ENCODE results near the gene ATP6AP2.

Gene ATP6AP2

GRCh38 chrX:40632199-40632598 lies 51.4 kb downstream of the ATP6AP2 start:
- DNase-seq (ENCODE audit: low read depth in 1 of 2, low spot score in 1 of 2), result no peak

- DNase-seq (ENCODE audit: low read depth in 1 of 2, low spot score in 1 of 2), result no peak
Observed at GRCh38 chrX:40637687-40638086, 56.9 kb downstream of the ATP6AP2 start.

GRCh38 chrX:40644176-40644575 lies 63.4 kb downstream of the ATP6AP2 start:
- DNase-seq (ENCODE audit: low read depth in 1 of 2, low spot score in 1 of 2), result no peak

GRCh38 chrX:40644821-40645358 lies 64.1 kb downstream of the ATP6AP2 start:
- DNase-seq (ENCODE audit: low read depth in 1 of 2, low spot score in 1 of 2), result peak in 1 of 2 donors; percentile 21

- DNase-seq (ENCODE audit: low read depth in 1 of 2, low spot score in 1 of 2), result peak in 1 of 2 donors; percentile 24
Observed at GRCh38 chrX:40646489-40647306, 65.9 kb downstream of the ATP6AP2 start.

GRCh38 chrX:40647307-40648197 lies 66.8 kb downstream of the ATP6AP2 start, which contains the start of gene CXorf38:
Gene CXorf38 (minus strand): TSS chrX:40647561. CDS start chrX:40647520, 41 bp downstream.
- DNase-seq (ENCODE audit: low read depth in 1 of 2, low spot score in 1 of 2), result peak; percentile 82 to 95

GRCh38 chrX:40651620-40652223 lies 71.0 kb downstream of the ATP6AP2 start:
- DNase-seq (ENCODE audit: low read depth in 1 of 2, low spot score in 1 of 2), result peak; percentile 43 to 66

- DNase-seq (ENCODE audit: low read depth in 1 of 2, low spot score in 1 of 2), result no peak
Observed at GRCh38 chrX:40652664-40653063, 71.9 kb downstream of the ATP6AP2 start.

GRCh38 chrX:40653535-40653934 lies 72.8 kb downstream of the ATP6AP2 start:
- DNase-seq (ENCODE audit: low read depth in 1 of 2, low spot score in 1 of 2), result no peak
